HL-60/S4 (cell line): ENCODE measurements around the gene CH25H.
"Not testable (repeated sequence)": the region's sequence is repeated elsewhere in the genome, so short reads cannot be mapped to it uniquely, and the experiment has no call there.

Source experiments
- in situ Hi-C: fragments of 300-500 bp; cut with MboI; formaldehyde crosslinking; loops from 2 replicates; pipeline ENCODE4 v1.14.3; 2022; ENCODE audit warnings: low sequenced_read_pairs

CH25H gene

DNA sequence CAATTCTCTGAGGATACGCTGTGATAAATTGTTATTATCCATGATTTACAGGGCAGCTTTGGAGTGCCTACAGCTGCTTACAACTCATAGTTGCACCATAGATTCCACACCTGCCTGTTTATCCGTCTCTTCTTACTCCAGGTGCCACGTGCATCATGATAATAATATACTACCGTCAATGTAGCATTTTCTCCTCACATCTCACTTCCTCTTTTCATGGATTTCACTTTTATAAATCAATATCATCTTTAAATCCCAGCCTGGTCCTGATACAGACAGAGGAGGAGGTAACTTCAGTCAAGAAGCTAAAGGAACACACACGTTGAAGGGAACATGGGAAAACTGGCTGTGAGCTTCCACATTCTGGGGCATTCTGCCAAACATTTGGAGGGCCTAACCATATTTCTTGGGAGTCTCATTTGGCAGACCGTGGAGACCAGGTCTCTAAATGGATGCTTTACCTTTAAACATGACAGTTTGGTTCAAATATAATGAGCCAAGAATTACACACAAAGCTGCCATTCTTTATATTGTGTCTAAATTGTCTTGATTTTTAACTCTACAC, 2.4 kb downstream of the CH25H start:
- in situ Hi-C loops: loop anchor here (25.0 kb wide), 1 partner anchor 267 kb away; no protein-coding TSS in a partner anchor

DNA sequence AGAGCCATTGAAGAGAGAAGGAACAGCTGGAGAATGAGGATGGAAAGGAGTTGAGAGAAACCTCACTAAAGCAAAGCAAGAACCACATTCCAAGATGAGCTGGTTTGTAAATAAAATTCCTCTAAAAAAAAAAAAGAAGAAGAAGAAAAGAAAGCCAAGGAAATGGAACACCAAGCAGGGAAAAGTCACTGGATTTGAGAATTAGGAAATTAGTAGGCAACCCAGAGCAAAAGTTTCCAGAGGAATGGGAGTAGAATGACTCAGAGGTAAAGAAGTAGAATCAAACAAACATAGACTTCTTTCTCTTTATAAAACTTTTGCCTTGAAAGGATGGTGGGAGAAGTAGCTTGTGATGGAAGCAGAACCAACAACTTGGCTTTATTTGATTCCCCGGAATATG, 3.9 kb downstream of the CH25H start:
- in situ Hi-C loops: loop anchor here (25.0 kb wide), 1 partner anchor 266 kb away; no protein-coding TSS in a partner anchor

DNA sequence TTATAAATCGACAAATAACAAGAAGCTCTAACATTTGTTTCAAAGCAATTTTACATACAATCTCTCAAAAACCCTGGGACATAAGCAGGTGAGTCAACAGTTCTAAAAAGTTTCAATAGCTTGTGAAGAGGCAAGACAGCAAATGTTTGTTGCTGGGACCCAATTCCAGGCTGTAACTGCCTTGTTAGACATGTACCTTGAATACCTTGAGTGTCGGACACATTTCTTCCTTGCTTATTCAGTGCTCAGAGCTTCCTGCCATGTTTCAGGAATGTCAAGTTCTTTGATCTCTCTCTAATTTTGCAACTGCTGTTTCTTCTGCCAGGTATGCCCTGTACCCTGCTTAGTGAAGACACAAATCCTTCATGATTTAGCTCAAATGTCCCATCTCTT, 5.1 kb downstream of the CH25H start:
- in situ Hi-C loops: loop anchor here (25.0 kb wide), 1 partner anchor 265 kb away; no protein-coding TSS in a partner anchor

DNA sequence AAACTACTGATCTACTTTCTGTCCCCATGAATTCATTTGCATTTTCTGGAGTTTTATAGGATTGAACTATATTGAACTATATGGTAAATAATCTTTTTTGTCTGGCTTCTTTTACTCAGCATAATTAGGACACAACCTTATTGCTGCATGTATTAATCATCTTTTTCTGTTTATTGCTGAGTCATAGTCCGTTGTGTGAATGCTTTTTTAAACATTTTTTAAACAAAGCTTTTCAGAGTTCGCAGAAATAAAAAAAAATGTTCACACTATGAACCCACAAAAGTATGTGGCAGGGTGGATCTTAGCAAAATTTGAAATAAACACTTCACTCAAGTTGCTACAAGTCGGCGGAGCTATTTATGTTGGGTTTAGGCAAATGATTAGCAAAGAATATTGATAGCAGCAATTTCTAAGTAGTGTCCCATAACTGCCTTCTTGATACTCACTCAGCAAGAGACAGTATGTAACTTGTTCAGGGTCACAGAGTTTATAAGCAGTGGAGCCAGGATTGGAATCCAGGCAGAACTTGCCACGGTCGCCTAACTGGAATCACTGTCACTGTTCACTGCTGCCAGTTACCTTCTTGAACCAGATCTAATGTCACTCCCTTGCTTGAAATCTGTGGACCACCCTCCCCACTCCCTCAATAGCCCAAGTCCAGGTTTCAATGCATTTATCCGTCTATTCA, 5.6 kb downstream of the CH25H start:
- in situ Hi-C loops: loop anchor here (25.0 kb wide), 1 partner anchor 264 kb away; no protein-coding TSS in a partner anchor

DNA sequence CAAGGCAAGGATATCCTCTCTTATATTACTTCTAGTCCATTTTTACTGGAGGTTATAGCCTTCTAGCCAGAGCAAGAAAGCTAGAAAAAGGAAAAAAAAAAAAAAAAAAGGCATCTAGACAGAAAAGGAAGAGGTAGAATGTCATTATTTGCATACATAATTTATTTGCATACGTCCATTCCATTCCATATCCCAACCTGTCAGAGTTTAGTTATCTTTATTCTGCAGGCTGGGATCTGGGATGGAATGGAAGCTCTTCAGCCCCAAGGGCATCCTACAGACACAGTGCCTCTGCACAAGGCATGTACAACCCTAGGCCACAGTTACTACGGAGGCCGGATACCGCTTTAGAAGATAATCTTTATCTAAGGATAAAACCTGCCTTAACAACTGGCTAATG, 9.6 kb downstream of the CH25H start:
- in situ Hi-C loops: loop anchor here (10.0 kb wide), 1 partner anchor 163 kb away; no protein-coding TSS in a partner anchor

DNA sequence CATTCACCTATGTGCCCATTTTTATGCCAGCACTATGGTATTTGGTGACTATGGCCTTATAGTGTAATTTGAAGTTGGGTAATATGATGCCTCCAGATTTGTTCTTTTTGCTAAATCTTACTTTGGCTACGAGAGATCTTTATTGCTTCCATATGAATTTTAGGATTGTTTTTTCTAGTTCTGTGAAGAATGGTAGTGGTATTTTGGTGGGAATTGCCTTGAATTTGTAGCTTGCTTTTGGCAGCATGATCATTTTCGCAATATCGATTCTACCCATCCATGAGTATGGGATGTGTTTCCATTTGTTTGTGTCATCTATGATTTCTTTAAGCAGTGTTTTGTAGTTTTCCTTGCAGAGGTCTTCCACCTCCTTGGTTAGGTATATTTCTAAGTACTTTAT, 15.8 kb downstream of the CH25H start:
- in situ Hi-C loops: loop anchor here (10.0 kb wide), 1 partner anchor 156 kb away; no protein-coding TSS in a partner anchor

DNA sequence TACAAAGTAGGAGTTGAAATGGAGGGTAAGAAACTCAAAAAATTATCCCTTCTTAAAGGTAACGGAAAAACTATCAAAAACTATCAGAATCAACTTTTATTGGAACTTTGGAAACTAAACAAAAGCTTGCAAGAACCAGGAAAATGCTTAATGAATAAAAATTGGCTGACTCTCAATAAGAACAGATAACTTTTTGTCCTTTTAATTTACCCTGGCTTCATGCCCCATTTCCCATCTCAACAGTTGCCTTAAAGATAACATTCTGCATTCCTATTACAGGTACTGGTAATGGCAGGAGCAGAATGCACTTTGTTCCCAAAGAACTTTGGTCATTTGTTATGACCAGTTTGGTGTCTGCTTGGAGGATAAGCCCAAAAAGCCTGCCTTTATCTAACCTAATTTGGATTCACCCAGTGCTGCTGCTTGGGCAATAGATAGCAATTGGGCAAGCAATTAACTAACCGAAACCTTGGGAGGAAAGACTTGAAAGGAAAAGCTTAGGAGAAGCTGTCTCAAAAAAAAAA, 17.8 kb downstream of the CH25H start:
- in situ Hi-C loops: no loop called here

DNA sequence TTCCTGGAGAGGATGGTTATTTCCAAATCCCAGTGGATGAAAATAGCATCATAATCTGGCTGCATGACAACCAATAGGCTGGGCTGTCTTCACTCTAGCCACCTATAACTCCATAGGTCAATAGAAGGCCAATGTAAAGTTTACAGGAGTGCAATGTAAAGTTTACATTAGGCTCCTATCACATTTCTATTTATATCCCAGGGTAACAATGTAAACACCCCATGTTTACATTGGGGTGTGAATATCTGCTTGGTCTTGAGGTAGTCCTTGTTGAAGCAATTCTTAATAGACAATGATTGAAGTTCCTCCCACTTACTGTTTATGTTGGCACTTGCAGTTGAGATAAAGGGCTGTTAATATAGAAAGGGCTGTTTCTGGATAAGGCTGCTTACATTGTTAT, 21.5 kb downstream of the CH25H start:
- in situ Hi-C loops: no loop called here

DNA sequence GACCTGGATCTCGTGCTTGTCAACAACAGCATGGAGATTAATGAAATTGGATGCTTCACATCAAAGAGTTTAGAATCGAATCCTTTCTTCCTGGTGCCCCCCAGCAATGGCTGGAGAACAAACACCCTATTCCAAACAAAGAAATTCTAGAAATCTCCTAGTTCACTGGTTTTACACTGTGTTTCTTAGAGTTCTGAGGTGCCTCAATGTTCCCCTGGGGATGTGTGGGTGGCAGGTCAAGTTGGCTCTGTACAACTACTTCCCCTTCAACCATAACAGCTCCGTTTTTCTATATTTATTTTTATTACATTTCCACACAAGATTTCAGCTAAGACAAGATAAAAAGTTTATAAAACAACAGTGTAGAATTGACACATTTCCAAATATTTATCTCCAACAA, 22.5 kb downstream of the CH25H start:
- in situ Hi-C loops: no loop called here

DNA sequence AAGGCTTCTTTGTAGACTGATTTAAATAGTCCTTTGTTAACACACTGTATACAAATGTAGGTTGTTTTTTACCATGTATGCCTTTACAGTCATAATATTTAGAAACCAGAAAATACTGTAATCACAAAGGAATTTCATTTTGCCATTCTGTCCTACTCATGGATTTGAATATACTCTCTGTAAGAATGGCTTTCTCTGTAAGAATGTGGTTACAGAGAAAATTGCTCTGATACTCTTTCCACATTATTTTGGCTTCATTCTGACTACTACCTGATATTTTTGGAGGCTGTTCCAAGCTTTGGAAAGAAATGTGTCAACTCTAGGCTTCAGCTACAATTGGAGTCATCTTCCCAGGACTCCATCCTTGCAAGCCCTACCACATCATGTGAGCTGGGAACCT, 23.5 kb downstream of the CH25H start:
- in situ Hi-C loops: no loop called here

DNA sequence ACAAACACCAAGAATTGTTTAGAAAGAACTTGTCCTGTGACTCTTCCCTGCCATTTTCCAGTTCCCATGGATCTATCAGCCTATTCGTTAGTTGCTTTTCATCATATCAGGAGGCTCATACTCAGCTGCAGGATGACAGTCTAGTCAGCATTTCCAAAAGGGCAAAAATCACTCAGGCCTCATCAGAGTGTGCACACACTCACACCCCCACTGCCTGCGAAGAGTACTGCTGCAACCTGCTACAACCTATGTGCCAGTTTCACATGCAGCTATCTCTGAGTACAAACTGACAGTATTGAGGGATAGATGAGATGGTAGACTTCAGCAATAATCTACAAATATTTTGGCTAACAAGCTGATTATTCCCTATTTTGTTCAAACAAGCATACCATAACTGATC, 24.2 kb downstream of the CH25H start:
- in situ Hi-C loops: no loop called here

DNA sequence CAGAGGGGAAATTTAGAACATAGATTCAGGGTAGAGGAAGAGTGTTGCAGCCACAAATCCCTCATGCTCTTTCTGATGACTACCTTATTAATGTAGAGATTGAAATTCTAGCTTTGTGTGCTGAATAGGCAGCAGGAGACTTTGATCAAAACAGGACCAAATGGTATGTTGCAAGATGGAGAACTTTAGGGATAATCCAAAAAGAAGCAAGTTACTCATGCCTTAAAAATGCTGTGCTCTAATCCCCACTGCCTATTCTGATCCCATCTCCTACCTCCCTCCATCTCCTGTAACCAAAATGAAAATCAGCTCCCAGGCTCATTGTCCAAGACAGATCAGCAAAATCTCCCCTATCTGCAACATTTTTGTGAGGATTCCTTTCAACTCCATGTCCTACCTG, 31.3 kb downstream of the CH25H start:
- in situ Hi-C loops: no loop called here

DNA sequence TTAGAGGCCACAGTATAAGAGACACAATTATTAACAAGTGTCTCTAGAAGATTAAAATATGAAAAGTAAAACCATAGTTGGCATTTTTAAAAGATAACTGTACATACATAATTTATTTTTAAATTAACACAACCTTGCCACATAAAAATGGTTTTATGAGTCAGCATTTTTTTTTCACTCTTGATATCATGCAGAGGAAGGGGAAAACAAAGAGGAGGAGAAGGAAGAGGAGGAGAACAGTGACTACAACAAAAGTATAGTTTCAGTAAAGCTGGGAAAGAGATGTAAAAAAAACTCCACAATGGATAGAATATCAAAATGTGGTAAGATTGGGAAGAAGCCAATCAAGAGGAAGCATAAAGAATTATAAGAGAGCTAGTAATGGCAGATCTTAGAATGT, 34.0 kb downstream of the CH25H start:
- in situ Hi-C loops: no loop called here

DNA sequence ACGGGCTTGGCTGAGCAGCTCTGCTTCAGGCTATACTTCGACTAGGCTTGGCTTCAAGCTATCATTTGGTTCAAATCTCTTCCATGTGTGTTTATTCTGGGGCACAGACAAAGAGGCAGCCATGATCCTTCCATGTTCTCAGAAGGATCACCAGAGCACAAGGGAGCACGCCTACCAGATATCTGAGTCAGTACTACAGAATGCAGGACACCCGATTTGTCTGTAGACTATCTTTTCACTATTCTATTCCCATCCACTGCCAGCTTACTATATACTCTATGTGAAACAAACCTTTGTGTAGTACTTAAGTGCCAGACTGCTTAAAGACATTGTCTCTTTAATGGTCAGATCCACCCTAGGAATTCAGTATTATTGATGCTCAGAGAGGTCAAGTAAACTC, 35.1 kb downstream of the CH25H start:
- in situ Hi-C loops: no loop called here

DNA sequence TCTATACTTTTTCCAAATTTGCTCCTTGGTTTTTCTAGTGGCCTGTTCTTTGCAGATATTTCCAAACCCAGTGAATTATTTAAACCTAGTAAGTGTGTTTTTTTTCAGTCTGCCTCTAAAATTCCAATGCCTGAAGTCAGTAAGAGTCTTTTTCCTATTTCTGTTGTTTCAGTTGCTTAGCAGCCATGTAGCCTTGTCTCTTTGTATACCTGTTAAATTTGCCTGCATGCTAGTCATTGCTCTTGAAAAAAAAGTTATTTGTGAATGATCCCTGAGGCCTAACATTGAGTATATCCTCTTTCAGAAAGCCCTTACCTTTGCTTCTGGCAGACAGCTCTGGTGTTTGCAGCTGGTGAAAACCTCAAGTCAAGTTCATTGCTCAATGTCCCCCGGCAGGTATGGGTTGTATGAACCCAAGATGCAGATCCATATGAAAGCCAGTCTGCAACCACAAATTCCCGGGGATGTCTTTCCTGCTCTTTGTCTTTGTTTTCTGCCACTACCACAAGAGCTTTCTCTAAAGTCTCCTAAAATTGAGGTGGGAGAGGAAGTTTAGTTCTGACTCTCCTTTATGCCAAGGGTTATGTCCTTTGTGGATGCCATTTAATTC, 35.7 kb downstream of the CH25H start:
- in situ Hi-C loops: no loop called here

DNA sequence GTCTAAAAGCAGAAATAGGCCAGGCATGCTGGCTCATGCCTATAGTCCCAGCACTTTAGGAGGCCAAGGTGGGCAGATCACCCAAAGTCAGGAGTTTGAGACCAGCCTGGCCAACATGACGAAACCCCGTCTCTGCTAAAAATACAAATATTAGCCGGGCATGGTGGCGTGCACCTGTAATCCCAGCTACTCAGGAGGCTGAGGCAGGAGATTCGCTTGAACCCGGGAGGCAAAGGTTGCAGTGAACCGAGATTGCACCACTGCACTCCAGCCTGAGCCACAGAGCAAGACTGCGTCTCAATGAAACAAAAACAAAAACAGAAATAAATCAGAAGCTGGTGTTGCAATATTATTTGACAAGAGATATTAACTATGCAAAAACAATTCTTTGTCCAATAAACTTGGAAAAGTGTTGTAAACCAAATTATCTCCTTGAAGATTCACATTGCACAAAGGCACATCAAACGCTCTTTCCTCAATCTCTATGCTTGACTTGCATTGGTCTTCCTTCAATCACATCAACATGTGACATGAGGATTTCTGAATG, 38.7 kb downstream of the CH25H start:
- in situ Hi-C loops: not testable (repeated sequence)

DNA sequence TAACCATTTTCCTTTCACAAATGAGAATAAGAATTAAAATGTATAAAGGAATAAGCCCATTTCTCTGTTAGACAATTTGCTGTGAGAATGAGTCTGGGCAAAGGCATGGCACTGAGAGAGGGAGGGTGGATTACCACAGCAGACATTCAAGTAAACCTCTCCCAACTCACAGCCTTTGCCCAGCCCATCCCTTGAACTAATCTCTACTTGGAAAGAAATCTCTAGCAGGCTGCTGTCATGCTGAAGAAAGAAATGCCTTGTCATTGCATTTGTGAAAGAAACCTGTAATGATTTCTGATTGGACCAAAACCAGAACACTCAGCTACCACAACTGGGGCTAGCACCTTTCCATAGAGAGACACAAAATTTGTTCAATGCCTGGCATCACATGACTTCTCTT, 39.2 kb downstream of the CH25H start:
- in situ Hi-C loops: no loop called here

DNA sequence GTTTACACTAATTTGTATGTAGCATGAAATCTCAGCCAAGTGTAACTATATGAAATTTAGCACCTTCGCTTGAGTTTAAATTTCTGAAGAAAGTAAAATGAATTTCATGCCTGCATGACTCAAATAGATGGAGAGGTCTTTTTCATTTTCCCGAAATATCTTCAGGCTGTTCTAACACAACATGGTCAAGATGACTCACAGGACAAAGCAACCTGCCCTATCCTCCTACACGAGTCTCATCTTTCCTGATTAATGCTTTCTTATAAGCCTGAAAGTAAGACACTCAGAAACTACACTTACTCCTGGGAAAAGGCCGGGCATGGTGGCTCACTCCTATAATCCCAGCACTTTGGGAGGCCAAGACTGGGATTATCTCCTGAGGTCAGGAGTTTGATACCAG, 41.2 kb downstream of the CH25H start:
- in situ Hi-C loops: no loop called here

DNA sequence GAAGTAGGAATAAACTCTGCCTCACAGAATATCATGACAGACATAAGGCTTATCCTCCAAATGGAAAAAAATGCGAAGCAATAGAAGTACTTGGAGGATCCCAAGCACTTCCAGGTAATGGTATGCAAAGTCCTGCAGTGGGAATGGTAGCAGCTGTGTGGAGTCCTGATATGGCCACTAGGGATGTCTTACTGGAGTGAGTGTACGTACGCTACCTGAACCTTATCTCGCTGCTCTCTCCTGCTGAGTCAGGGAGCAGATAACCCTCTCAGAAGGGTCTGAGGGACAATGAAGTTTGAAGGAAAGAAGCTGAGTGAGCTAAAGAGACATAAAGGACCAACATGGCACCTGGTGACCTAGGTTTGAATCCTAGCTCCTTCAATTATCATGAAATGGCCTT, 42.2 kb downstream of the CH25H start:
- in situ Hi-C loops: no loop called here

DNA sequence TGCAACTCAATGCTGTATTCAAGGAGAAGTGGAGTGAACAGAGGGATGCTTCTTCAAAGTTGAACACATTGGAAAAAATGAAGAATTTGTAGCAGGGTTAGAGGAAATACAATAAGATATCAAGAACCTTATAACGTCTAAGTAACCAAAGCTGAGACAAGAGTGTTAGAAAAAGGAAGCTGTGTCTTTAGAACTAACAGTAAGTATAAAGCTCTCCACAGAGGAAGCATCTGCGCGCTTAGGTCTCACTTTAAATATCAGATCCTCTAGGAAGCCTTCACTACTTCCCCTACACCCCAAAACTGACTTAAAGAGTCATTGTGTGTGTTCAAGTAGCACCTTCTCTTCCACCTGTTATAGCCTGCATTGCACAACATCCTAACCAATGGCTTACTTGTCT, 43.0 kb downstream of the CH25H start:
- in situ Hi-C loops: no loop called here

DNA sequence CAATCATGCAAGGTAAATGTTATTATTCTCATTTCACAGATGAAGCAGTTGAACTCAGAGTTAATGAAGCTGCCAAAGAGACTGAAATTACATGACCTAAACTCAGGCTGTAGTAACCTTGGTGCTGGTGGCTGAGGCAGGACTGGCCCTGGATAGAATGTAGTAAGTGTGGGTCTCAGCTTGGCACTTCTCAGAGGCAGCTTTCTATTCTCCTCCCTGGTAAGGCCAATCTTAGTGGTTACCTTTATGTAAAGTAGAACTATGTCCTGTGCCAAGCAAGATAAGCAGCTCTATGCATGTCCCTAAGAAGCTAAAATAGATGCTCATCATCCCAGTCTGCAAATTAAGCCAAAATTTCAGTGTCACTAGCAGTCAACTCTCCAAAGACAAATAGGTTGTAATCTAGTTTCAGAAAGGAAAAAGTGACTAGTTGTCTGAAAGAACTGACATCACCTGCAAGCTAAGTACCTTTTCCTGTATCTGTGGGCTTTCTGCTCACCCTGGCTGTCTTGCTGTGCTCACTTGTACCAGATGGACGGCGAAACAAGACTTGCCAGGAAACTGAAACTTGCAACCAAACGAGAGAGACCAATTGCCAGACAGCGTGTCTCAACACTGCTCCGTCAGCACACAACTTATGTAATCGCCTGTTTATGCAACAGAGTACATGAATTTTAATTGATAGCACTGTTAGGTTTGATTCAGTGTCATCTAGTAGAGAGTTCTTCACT, 43.7 kb downstream of the CH25H start:
- in situ Hi-C loops: no loop called here
